Neural progenitor cell (in vitro differentiated cells): Measurements from ENCODE around the gene SDK1.

Experiments used
- EZH2phosphoT487 ChIP-seq: fragments of 200-600 bp; sonication (generic); IDR thresholded peaks from 2 replicates; pipeline ENCODE4 v1.6.1; 2017; ENCODE audit warnings: antibody characterized with exemption
- TF ChIP-seq, protein P1 (sequence below): fragments of 200-600 bp; sonication (generic); IDR thresholded peaks from 2 replicates; pipeline ENCODE4 v1.5.1; 2017; ENCODE audit warnings: antibody characterized with exemption, mild to moderate bottlenecking

GRCh38 chr7:3481435-3481834 is 180.4 kb downstream of the SDK1 start:
- TF ChIP-seq, protein P1, sequence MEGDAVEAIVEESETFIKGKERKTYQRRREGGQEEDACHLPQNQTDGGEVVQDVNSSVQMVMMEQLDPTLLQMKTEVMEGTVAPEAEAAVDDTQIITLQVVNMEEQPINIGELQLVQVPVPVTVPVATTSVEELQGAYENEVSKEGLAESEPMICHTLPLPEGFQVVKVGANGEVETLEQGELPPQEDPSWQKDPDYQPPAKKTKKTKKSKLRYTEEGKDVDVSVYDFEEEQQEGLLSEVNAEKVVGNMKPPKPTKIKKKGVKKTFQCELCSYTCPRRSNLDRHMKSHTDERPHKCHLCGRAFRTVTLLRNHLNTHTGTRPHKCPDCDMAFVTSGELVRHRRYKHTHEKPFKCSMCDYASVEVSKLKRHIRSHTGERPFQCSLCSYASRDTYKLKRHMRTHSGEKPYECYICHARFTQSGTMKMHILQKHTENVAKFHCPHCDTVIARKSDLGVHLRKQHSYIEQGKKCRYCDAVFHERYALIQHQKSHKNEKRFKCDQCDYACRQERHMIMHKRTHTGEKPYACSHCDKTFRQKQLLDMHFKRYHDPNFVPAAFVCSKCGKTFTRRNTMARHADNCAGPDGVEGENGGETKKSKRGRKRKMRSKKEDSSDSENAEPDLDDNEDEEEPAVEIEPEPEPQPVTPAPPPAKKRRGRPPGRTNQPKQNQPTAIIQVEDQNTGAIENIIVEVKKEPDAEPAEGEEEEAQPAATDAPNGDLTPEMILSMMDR, result no peak
- TF ChIP-seq EZH2phosphoT487, result no peak
